ENCODE results near the gene ZSCAN18.

Gene ZSCAN18

DNA sequence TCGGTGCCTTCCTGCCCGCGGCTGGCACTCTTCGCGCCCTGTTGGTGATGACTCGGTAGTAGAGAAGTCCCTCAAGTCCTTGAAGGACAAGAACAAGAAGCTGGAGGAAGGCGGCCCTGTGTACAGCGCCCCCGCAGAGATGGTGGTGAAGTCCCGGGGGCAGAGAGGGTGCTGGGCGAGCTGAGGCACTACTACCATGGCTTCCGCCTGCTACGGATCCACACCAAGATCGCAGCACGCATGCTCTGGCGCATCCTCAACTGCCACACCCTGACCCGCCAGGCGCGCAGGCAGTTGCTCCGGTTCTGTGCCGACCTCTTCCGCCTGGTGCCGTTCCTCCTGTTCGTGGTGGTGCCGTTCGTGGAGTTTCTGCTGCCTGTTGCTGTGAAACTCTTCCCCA is 53.1 kb downstream of the ZSCAN18 start:
- no peak for FAIRE-seq
- TF ChIP-seq CTCF (IDR thresholded peaks at IDR 0.05; ENCODE audit: insufficient read depth, missing control alignments), result no peak
- no peak for DNase-seq (ENCODE audit: insufficient read length, low spot score)

DNA sequence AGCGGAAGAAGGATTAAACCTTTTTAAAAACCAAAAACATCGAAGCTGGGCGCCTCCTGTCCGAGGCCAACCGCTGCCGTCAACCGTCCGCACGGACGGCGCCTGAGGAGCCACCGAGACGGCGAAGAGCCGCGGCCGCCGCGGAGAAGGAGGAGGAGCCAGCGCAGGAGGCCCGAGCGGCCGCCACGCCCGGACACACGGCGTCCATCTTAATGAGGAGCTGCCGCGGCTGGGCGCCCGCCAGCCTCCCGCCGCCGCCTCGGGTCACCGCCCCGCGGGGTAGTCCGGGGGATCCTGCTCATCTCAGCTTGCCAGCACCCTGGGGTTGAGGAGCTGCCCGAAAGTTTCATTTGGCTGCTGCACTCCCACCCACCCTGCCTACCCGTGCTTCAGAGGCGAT is 53.6 kb downstream of the ZSCAN18 start:
- no peak for FAIRE-seq

GRCh38 chr19:58042495-58043340 is 55.3 kb downstream of the ZSCAN18 start:
- FAIRE-seq, result no peak
- no peak for DNase-seq (ENCODE audit: insufficient read length, low spot score)
- TF ChIP-seq CTCF (IDR thresholded peaks at IDR 0.05; ENCODE audit: insufficient read depth, missing control alignments), result no peak

More for the DNA sequence above, 53.6 kb downstream of the ZSCAN18 start:
- no peak for DNase-seq (ENCODE audit: insufficient read length, low spot score)
- TF ChIP-seq CTCF (IDR thresholded peaks at IDR 0.05; ENCODE audit: insufficient read depth, missing control alignments), result no peak

GRCh38 chr19:58040751-58041525 is 57.1 kb downstream of the ZSCAN18 start:
- FAIRE-seq, result no peak
- DNase-seq (ENCODE audit: insufficient read length, low spot score), result no peak
- no peak for TF ChIP-seq CTCF (IDR thresholded peaks at IDR 0.05; ENCODE audit: insufficient read depth, missing control alignments)

GRCh38 chr19:58038688-58039204 is 59.3 kb downstream of the ZSCAN18 start:
- FAIRE-seq (no peak), DNase-seq (ENCODE audit: insufficient read length, low spot score) (no peak)
- no peak for TF ChIP-seq CTCF (IDR thresholded peaks at IDR 0.05; ENCODE audit: insufficient read depth, missing control alignments)

- no peak for FAIRE-seq
- no peak for DNase-seq (ENCODE audit: insufficient read length, low spot score)
Measured at GRCh38 chr19:58037927-58038687, 59.9 kb downstream of the ZSCAN18 start.

More at GRCh38 chr19:58037927-58038687, 59.9 kb downstream of the ZSCAN18 start:
- no peak for TF ChIP-seq CTCF (IDR thresholded peaks at IDR 0.05; ENCODE audit: insufficient read depth, missing control alignments)
